GM13977 (cell line): Measurements from ENCODE around the gene E4F1.

ENCODE experiments used
- DNase-seq: peaks from one replicate; pipeline ENCODE4 v3.0.0; 2012; ENCODE audit warnings: low spot score
- in situ Hi-C: fragments of 300-500 bp; cut with MboI; formaldehyde crosslinking; loops from one replicate; pipeline ENCODE4 v1.12.0; 2022; ENCODE audit warnings: low sequenced_read_pairs, low pct_unique_long_range_greater_than_20kb, mixed read lengths, inconsistent platforms; ENCODE audit not compliant: unreplicated experiment
- TF ChIP-seq, protein P1 (sequence below): IDR thresholded peaks from 2 replicates; pipeline ENCODE4 v1.5.1; 2012; ENCODE audit warnings: mild to moderate bottlenecking, control low read depth; ENCODE audit not compliant: insufficient read depth; ENCODE audit errors: extremely low read depth, missing control alignments

The E4F1 gene

DNA sequence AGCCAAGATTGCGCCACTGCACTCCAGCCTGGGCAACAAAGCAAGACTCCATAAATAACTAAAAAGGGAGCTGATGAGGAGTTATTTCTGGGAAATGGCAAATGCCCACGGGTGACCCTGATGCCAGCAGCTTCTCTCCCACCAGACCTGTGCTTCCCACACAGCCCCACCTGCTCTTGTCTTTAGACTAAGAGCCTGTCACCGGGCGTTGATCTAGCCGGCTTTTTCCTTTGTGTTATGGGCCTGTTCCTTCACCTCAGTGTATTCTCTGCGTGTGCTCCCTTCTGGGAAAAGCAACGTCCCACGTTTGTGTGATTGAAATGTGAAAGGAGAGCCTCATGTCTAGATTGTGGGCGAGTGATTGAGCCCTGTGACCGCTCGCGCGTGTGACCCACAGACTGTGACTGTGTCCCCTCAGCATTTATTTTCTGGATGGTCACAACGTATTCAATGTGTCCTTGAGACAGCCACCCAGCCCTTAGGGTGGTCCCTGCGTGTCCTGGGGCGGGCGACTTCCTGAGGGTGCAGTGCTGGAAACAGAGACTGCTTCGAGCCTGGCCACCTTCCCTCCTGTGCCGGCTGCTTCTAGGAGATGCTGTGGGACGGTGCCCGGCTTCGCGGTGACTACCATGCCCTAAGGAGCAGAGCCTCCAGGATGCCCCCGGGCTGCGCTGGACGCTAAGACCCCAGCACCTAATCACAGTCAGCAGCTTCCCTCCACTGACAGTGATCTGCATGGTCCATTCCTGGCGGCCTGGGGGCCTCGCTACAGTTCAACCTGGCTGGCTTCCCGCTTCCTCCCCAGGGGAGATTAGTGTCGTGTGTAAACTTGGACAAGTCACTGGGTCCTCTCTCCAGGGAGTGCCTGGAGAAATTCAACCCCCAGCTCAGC, 52.3 kb downstream of the E4F1 start:
- TF ChIP-seq, protein P1, sequence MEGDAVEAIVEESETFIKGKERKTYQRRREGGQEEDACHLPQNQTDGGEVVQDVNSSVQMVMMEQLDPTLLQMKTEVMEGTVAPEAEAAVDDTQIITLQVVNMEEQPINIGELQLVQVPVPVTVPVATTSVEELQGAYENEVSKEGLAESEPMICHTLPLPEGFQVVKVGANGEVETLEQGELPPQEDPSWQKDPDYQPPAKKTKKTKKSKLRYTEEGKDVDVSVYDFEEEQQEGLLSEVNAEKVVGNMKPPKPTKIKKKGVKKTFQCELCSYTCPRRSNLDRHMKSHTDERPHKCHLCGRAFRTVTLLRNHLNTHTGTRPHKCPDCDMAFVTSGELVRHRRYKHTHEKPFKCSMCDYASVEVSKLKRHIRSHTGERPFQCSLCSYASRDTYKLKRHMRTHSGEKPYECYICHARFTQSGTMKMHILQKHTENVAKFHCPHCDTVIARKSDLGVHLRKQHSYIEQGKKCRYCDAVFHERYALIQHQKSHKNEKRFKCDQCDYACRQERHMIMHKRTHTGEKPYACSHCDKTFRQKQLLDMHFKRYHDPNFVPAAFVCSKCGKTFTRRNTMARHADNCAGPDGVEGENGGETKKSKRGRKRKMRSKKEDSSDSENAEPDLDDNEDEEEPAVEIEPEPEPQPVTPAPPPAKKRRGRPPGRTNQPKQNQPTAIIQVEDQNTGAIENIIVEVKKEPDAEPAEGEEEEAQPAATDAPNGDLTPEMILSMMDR: no peak
- DNase-seq: no peak
- in situ Hi-C loops: no loop called here

DNA sequence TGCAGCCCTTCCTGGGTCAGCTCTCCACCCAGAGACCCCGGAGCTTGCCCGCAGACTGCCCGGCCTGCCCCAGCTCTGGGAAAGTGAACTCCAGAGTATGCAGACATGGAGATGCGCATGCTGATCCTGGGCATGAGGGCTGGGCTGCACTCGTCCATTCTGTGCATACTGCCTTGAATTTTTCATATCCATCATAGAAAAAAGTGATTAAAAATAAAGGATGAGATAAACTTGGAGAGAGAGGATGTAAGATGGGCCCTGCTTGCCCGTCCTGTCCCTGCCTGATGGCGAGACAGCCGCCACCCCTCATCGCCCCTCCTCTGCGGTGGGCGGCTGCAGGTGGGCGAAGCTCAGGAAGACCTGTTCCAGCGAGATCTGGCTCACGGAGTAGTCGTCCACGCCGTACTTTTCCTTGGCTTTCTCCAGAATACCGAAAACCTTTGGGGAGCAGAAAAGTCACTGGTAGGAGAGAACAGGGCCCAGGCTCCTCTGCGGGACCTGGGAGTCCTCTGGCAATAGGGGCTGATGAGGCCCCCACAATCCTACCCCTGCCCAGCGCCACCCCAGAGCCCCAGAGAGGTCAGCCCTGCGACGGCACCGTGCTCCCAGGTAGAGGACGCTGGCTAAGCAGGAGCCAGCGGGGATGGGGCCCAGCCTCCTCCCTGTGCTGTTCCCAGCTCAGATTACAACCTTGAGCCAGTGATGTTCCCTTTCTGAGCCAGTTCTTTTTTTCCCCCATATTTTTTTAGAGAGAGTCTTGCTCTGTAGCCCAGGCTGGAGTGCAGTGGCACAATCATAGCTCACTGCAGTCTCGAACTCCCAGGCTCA, 53.2 kb downstream of the E4F1 start:
- no peak for DNase-seq
- in situ Hi-C loops: no loop called here

DNA sequence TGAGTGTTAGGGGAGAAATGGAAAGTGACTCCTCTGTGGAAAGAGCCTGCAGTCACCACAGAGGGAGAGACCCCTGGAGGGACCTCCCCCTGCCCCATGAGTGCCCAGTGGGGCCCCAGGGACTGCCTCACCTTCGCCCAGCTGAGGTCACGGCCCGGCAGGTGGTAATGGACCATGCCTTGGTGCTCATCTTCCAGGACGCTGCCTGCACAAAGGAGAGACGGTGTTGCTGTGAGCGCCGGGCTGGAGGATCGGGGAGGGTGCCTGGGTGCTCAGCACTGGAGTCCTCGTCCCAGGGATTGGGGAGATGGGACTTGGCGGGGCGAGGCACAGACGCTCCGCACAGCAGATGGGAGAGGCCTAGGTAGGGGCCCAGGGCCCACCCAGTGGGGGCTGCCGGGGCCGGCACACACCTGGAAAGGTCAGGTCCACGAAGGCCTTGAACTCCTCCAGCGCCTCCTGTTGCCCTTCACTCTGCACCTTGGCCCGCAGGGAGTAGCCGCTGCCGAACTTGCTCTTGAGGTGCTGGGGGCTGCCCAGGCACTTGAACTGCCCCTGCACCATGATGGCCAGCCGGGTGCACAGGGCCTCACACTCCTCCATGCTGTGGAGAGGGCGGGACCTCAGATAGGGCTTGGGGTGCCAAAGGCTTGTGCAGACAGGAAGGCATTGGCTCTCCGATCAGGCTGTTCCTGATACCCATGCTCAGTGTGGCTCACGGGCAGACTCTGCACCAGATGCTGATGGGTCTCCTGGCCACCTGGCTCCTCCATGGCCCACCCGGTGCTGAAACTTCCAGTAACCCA, 54.3 kb downstream of the E4F1 start:
- in situ Hi-C loops: no loop called here
- no peak for DNase-seq

More for the DNA sequence above, 53.2 kb downstream of the E4F1 start:
- TF ChIP-seq, protein P1: no peak

DNA sequence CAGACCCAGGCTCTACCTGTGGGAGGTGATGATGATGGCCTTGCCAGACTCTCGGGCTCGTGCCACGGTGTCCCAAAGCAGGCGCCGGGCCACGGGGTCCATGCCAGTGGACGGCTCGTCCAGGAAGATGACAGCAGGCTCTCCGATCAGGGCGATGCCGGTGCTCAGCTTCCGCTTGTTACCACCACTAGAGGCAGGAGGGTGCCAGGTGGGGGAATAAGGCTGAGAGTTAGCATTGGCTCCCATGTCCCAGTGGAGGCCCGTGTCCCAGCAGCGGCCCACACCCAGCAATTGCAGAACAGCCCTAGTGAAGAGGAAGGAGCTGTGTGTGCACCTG, 54.8 kb downstream of the E4F1 start:
- in situ Hi-C loops: no loop called here
- TF ChIP-seq, protein P1: no peak
- DNase-seq: no peak

More for the DNA sequence above, 54.3 kb downstream of the E4F1 start:
- TF ChIP-seq, protein P1: no peak

DNA sequence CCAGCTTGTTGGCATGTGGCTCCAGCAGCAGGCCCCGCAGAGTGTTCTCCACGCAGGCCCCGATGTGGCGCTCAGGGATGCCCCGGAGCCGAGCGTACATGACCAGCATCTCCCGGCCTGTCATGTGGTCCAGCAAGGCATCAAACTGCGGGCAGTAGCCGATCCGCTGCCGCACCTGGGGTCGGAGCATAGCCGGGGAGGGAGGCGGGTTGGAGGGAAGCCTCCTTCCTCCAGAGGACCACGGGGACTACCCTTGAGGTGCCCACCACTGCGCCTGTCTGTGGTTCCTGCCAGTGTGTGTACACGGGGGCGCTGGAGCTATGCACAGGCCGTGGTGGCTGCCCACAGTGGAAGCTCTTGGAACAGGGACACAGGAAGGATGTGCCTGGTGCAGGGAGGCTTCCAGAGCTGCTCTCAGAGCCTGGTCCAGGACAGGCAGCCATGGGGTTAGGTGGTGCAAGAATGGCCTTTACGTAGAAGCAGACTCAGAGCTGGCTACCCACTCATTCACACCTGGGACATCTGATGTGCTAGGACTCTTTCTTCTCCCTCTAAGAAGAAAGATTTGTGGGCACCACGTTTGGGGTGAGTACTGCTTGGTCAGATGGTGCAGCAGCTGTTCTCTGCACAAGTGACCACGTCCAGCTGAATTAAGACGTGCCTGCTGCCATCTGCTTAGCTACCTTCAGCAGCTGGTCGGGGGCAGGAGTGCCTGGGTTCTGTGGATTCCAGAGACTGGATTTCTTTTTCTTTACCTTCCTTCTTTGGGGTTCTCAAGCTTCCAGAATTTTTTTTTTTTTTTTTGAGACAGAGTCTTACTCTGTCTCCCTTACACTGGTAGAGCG, 55.8 kb downstream of the E4F1 start:
- in situ Hi-C loops: no loop called here
- no peak for DNase-seq
- TF ChIP-seq, protein P1: no peak
